Measurements from ENCODE around the gene DUS1L.

DUS1L gene

DNA sequence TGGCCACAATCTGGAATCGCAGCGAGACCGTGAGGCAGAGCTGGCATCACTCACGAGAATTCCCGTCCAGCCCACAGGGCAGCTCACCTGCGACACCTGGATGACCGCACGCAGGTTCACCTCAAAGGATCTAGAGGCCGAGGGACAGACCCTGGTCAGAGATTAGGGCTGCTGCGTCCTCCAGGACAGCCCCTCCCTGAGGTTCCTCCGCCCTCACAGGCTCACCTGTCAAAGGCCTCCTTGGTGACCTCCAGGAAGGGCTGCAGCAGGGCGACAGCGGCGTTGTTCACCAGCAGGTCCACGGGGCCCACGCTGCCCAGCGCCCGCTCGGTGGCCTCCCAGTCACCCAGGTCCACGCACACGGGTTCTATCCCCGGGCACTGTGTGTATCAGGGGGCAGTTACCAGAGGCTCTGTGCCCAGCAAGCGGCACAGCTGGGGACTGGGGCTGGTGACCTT lies 28.9 kb downstream of the DUS1L start:
- Histone ChIP-seq H3K27me3 (ENCODE audit: insufficient read depth, low read length) (no peaks in the 10 kb centered on the region), H3K4me1 (ENCODE audit: control insufficient read depth, insufficient read depth, low read length, unreplicated experiment) (peaks cover 7% of the 10 kb centered on the region), H2AFZ (ENCODE audit: low read length, unreplicated experiment) (peak overlapping the region; percentile 48), H3K36me3 (ENCODE audit: insufficient read depth, low read length) (no peaks in the 10 kb centered on the region), H3K79me2 (ENCODE audit: control insufficient read depth, insufficient read depth, low read length, unreplicated experiment) (no peaks in the 10 kb centered on the region), H3K27ac (ENCODE audit: low read depth, low read length) (no peak overlapping the region), H3K4me3 (ENCODE audit: low read depth, low read length) (peak overlapping the region; percentile 80)

DNA sequence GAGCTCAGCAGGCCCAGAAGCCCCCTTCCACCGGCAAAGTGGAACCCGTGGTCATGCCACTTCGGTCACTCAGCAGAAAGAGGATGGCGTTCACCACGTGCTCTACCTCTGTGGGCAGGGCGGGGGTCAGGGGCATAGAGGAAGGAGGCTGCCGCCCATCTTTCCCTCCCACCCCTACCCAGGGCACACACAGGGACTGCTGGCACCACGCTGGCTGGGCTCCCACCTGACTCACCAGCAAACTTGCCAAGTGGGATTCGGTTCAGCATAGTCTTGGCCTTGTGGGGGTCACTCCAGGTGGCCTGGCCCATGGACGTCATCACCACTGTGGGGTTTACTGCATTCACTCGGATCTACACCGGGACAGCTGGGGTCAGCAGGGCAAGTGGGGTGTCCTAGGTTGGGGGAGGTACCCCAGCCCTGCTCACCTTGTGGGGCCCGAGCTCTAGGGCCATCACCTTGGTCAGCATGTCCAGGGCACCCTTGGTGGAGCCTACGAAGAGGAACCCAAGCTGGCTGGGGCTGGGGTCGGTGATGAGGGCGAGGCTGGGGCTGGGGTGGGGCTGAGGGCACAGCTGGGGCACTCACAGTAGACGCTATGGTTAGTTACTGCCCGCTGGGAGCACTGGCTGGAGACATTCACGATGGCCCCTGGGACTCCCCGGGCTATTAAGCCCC lies 29.5 kb downstream of the DUS1L start:
- no peaks in the 10 kb centered on the region for H3K36me3 ChIP-seq (ENCODE audit: insufficient read depth, low read length)
- no peak overlapping the region for H3K27ac ChIP-seq (ENCODE audit: low read depth, low read length)
- peak overlapping the region; percentile 80 for H3K4me3 ChIP-seq (ENCODE audit: low read depth, low read length)
- peaks cover 7% of the 10 kb centered on the region for H3K4me1 ChIP-seq (ENCODE audit: control insufficient read depth, insufficient read depth, low read length, unreplicated experiment)
- no peaks in the 10 kb centered on the region for H3K27me3 ChIP-seq (ENCODE audit: insufficient read depth, low read length)
- H3K79me2 ChIP-seq (ENCODE audit: control insufficient read depth, insufficient read depth, low read length, unreplicated experiment) = no peaks in the 10 kb centered on the region
- no peak overlapping the region for H2AFZ ChIP-seq (ENCODE audit: low read length, unreplicated experiment)

GRCh38 chr17:82035488-82035887 lies 30.1 kb downstream of the DUS1L start:
- Histone ChIP-seq H3K79me2 (ENCODE audit: control insufficient read depth, insufficient read depth, low read length, unreplicated experiment) (no peaks in the 10 kb centered on the region), H3K27me3 (ENCODE audit: insufficient read depth, low read length) (no peaks in the 10 kb centered on the region), H2AFZ (ENCODE audit: low read length, unreplicated experiment) (no peak overlapping the region), H3K27ac (ENCODE audit: low read depth, low read length) (no peak overlapping the region), H3K4me3 (ENCODE audit: low read depth, low read length) (no peak overlapping the region), H3K36me3 (ENCODE audit: insufficient read depth, low read length) (no peaks in the 10 kb centered on the region), H3K4me1 (ENCODE audit: control insufficient read depth, insufficient read depth, low read length, unreplicated experiment) (peaks cover 7% of the 10 kb centered on the region)

- no peak overlapping the region for H2AFZ ChIP-seq (ENCODE audit: low read length, unreplicated experiment)
- H3K4me1 ChIP-seq (ENCODE audit: control insufficient read depth, insufficient read depth, low read length, unreplicated experiment) = peaks cover 7% of the 10 kb centered on the region
- no peaks in the 10 kb centered on the region for H3K36me3 ChIP-seq (ENCODE audit: insufficient read depth, low read length)
- H3K4me3 ChIP-seq (ENCODE audit: low read depth, low read length) = no peak overlapping the region
- H3K27me3 ChIP-seq (ENCODE audit: insufficient read depth, low read length) = no peaks in the 10 kb centered on the region
- H3K79me2 ChIP-seq (ENCODE audit: control insufficient read depth, insufficient read depth, low read length, unreplicated experiment) = no peaks in the 10 kb centered on the region
- H3K27ac ChIP-seq (ENCODE audit: low read depth, low read length) = no peak overlapping the region
These were observed 31.1 kb downstream of the DUS1L start for GRCh38 chr17:82034371-82035011.

GRCh38 chr17:82033359-82034085 lies 32.1 kb downstream of the DUS1L start:
- Histone ChIP-seq H3K4me3 (ENCODE audit: low read depth, low read length) (no peak overlapping the region), H3K79me2 (ENCODE audit: control insufficient read depth, insufficient read depth, low read length, unreplicated experiment) (no peaks in the 10 kb centered on the region), H2AFZ (ENCODE audit: low read length, unreplicated experiment) (no peak overlapping the region), H3K27ac (ENCODE audit: low read depth, low read length) (no peak overlapping the region), H3K27me3 (ENCODE audit: insufficient read depth, low read length) (no peaks in the 10 kb centered on the region), H3K4me1 (ENCODE audit: control insufficient read depth, insufficient read depth, low read length, unreplicated experiment) (peaks cover 7% of the 10 kb centered on the region), H3K36me3 (ENCODE audit: insufficient read depth, low read length) (no peaks in the 10 kb centered on the region)

DNA sequence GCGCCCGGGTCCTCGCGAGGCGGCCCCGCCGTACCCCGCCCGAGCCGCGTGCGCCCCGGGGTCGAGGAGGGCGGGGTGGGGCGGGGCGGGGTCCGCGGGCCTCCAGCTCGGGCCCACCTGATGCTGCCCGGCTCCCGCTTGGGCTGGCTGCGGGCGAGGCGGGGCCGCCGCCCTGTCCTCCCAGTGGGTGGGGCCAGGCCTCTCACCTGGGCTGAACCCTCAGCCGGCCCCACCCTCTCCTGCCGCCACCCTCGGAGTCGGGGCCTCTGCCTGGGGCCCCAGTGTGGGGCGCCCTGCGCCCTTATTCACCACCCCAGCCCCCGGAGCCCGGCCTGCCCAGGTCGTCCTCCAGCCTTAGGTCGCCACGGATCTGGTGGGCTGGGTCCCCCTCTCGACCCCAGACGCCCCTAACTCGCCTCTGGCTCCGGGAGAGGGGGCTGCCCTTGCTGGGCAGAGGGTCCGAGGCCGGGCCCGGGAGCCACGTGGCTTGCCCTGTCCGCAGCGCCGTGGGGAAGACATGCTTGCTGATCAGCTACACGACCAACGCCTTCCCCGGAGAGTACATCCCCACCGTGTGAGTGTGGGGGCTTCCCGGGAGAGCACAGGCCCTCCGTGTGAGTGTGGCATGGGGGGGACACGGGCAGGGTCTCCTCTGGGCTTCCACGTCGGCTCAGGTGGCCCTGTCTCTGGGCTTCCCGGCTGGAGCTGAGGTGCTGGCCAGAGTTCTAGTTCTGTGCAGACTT lies 33.5 kb downstream of the DUS1L start:
- Histone ChIP-seq H3K4me3 (ENCODE audit: low read depth, low read length) (peak overlapping the region; percentile 74), H3K4me1 (ENCODE audit: control insufficient read depth, insufficient read depth, low read length, unreplicated experiment) (peaks cover 7% of the 10 kb centered on the region), H3K27me3 (ENCODE audit: insufficient read depth, low read length) (no peaks in the 10 kb centered on the region), H3K27ac (ENCODE audit: low read depth, low read length) (no peak overlapping the region), H3K36me3 (ENCODE audit: insufficient read depth, low read length) (no peaks in the 10 kb centered on the region), H2AFZ (ENCODE audit: low read length, unreplicated experiment) (no peak overlapping the region), H3K79me2 (ENCODE audit: control insufficient read depth, insufficient read depth, low read length, unreplicated experiment) (no peaks in the 10 kb centered on the region)

DNA sequence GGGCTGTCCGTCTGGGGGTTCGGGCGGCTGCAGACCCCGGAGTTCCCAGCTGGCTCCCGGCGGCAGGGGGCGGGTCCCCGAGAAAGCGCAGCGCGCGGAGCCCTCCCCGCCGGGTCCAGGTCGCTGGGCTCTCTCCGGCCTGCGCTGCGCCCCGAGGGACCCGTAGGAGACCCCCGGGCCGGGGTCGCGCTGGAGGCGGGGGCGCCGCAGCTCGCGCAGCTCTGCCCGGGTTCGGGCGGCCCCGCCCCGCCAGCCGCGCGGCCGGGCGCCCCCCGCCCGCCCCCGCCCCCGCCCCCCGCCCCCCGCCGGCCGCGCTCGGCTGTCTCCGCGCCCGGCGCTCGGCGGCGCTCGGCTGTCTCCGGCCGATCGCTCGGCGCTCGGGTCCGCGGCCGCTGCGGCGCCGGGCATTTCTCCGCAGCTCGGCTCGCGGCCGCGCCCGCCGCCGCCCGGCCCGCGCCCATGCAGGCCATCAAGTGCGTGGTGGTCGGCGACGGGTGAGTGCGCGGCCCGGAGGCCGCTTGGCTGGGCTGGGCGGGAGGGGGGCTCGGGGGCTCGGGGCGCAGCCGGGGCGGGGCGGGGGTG lies 34.2 kb downstream of the DUS1L start, which contains the start of gene RAC3:
RAC3 (plus strand) TSS at position 376 of the 582 bp plus-strand sequence; CDS start at position 460, 84 bp downstream.
- Histone ChIP-seq H3K4me1 (ENCODE audit: control insufficient read depth, insufficient read depth, low read length, unreplicated experiment) (peaks cover 4% of the 10 kb centered on the region), H3K79me2 (ENCODE audit: control insufficient read depth, insufficient read depth, low read length, unreplicated experiment) (no peaks in the 10 kb centered on the region), H3K27ac (ENCODE audit: low read depth, low read length) (no peak within 1 kb of the TSS), H3K4me3 (ENCODE audit: low read depth, low read length) (peak within 1 kb of the TSS; percentile 74), H3K27me3 (ENCODE audit: insufficient read depth, low read length) (no peaks in the 10 kb centered on the region), H3K36me3 (ENCODE audit: insufficient read depth, low read length) (no peaks in the 10 kb centered on the region), H2AFZ (ENCODE audit: low read length, unreplicated experiment) (peak within 1 kb of the TSS; percentile 33)

- peak overlapping the region; percentile 65 for H3K4me3 ChIP-seq (ENCODE audit: low read depth, low read length)
- H2AFZ ChIP-seq (ENCODE audit: low read length, unreplicated experiment) = peak overlapping the region; percentile 33
- H3K4me1 ChIP-seq (ENCODE audit: control insufficient read depth, insufficient read depth, low read length, unreplicated experiment) = peaks cover 3% of the 10 kb centered on the region
- no peaks in the 10 kb centered on the region for H3K79me2 ChIP-seq (ENCODE audit: control insufficient read depth, insufficient read depth, low read length, unreplicated experiment)
- H3K27me3 ChIP-seq (ENCODE audit: insufficient read depth, low read length) = no peaks in the 10 kb centered on the region
- no peaks in the 10 kb centered on the region for H3K36me3 ChIP-seq (ENCODE audit: insufficient read depth, low read length)
- no peak overlapping the region for H3K27ac ChIP-seq (ENCODE audit: low read depth, low read length)
These were observed 34.9 kb downstream of the DUS1L start for GRCh38 chr17:82030470-82031302.

GRCh38 chr17:82029990-82030469 lies 35.6 kb downstream of the DUS1L start:
- Histone ChIP-seq H3K36me3 (ENCODE audit: insufficient read depth, low read length) (no peaks in the 10 kb centered on the region), H2AFZ (ENCODE audit: low read length, unreplicated experiment) (no peak overlapping the region), H3K27me3 (ENCODE audit: insufficient read depth, low read length) (no peaks in the 10 kb centered on the region), H3K27ac (ENCODE audit: low read depth, low read length) (no peak overlapping the region), H3K4me3 (ENCODE audit: low read depth, low read length) (no peak overlapping the region), H3K4me1 (ENCODE audit: control insufficient read depth, insufficient read depth, low read length, unreplicated experiment) (peaks cover 3% of the 10 kb centered on the region), H3K79me2 (ENCODE audit: control insufficient read depth, insufficient read depth, low read length, unreplicated experiment) (no peaks in the 10 kb centered on the region)

All from ACC112 (cell line).